Left lung (tissue), 10 donors: ENCODE measurements around the gene RNF223. TPM values are rescaled to one million over a fixed set of nuclear protein-coding genes. Genes with fewer than 3 reads are reported as not detected.
"Not testable (repeated sequence)": the region's sequence is repeated elsewhere in the genome, so short reads cannot be mapped to it uniquely, and the experiment has no call there.

ENCODE experiments used
- ATAC-seq: fragments of 200-7000 bp; cut with Tn5 transposase; one replicate; pipeline ENCODE4 v1.9.1; 2020; ENCODE audit warnings: moderate library complexity
- DNase-seq, 4 donors: peaks; one replicate each; pipeline ENCODE4 v3.0.0-alpha.2; 2013 to 2020
- H3K27ac ChIP-seq, 2 donors: fragments of 200-600 bp; sonication (generic) in 1 of 2; one replicate each; pipeline versions ENCODE4 v1.5.0 to v1.8.0; 2020 to 2021
- H3K27me3 ChIP-seq, 2 donors: fragments of 200-600 bp; sonication (generic) in 1 of 2; one replicate each; pipeline versions ENCODE4 v1.5.0 to v1.8.0; 2020 to 2021
- H3K36me3 ChIP-seq, 2 donors: fragments of 200-600 bp; sonication (generic) in 1 of 2; one replicate each; pipeline versions ENCODE4 v1.5.0 to v1.8.0; 2020 to 2021
- H3K4me1 ChIP-seq, 2 donors: fragments of 200-600 bp; one replicate each; pipeline ENCODE4 v1.8.0; 2021
- H3K4me3 ChIP-seq, 2 donors: fragments of 200-600 bp; sonication (generic) in 1 of 2; one replicate each; pipeline versions ENCODE4 v1.5.0 to v1.8.0; 2020 to 2021; ENCODE audit warnings: mild to moderate bottlenecking in 1 of 2
- H3K9me3 ChIP-seq, 2 donors: fragments of 200-600 bp; sonication (generic) in 1 of 2; one replicate each; pipeline versions ENCODE4 v1.5.0 to v1.8.0; 2020 to 2021
- CTCF ChIP-seq, 2 donors: fragments of 200-600 bp; sonication (generic) in 1 of 2; IDR thresholded peaks; one replicate each; pipeline versions ENCODE4 v1.5.0 to v1.8.0; 2021; ENCODE audit warnings: antibody characterized with exemption in 2 of 2
- intact Hi-C, 2 donors: fragments of 100-400 bp; cut with DNase I; formaldehyde crosslinking; loops; one replicate each; pipeline versions ENCODE4 v1.11.2 to v1.14.2; 2022
- polyA plus RNA-seq, 6 donors: library from polyadenylated mRNA; unstranded; fragments of 120-200 nt; gene quantifications; one replicate each; pipeline ENCODE4 v1.2.1, GENCODE V29; 2013; ENCODE audit not compliant: insufficient read length in 6 of 6
- total RNA-seq, 2 donors: library from RNA; stranded (reverse); fragmentation: NEBNext Ultra II Directional; extraction: Animal tissue kit (Norgen Biotek cat#: 25700); gene quantifications; one replicate each; pipeline ENCODE4 v1.2.1, GENCODE V29; 2021
- donor health status: DM: no; HTN: yes; CAD: no.
- donor health status: DM: no; HTN: no; CAD: no.

Gene RNF223
- total and polyA plus RNA-seq, 8 donors, result 0.13 to 1.7 (median 0.18) TPM

- Histone ChIP-seq H3K27me3 (no peaks in the 10 kb centered on the region), H3K9me3 (peaks cover 0 to 14% of the 10 kb centered on the region in 2 donors), H3K4me1 (peaks cover 4 to 8% of the 10 kb centered on the region in 2 donors), H3K36me3 (peaks cover 0 to 7% of the 10 kb centered on the region in 2 donors), H3K4me3 (no peak overlapping the region), H3K27ac (no peak overlapping the region)
- no peak for ATAC-seq
- no peak for TF ChIP-seq CTCF (IDR thresholded peaks at IDR 0.05)
- intact Hi-C loops, result no loop called here
- DNase-seq, result peak in 1 of 4 donors; percentile 54
These were observed 36.5 kb upstream of the RNF223 start for GRCh38 chr1:1110561-1110971.

- intact Hi-C loops, result no loop called here
- peak in 1 of 4 donors; percentile 45 for DNase-seq
- Histone ChIP-seq H3K27ac (no peak overlapping the region), H3K36me3 (peaks cover 0 to 7% of the 10 kb centered on the region in 2 donors), H3K4me3 (no peak overlapping the region), H3K9me3 (peaks cover 0 to 14% of the 10 kb centered on the region in 2 donors), H3K27me3 (no peaks in the 10 kb centered on the region), H3K4me1 (peaks cover 0 to 3% of the 10 kb centered on the region in 2 donors)
- TF ChIP-seq CTCF (IDR thresholded peaks at IDR 0.05), result no peak
- ATAC-seq, result no peak
These were observed 35.6 kb upstream of the RNF223 start for GRCh38 chr1:1109743-1110142.

GRCh38 chr1:1106510-1107221, 32.6 kb upstream of the RNF223 start:
- Histone ChIP-seq H3K27me3 (no peaks in the 10 kb centered on the region), H3K4me3 (no peak overlapping the region), H3K27ac (no peak overlapping the region), H3K36me3 (no peaks in the 10 kb centered on the region), H3K4me1 (no peaks in the 10 kb centered on the region), H3K9me3 (peaks cover 0 to 3% of the 10 kb centered on the region in 2 donors)
- TF ChIP-seq CTCF (IDR thresholded peaks at IDR 0.05), result no peak
- intact Hi-C loops, result no loop called here
- no peak for ATAC-seq
- peak in 1 of 4 donors; percentile 64 for DNase-seq

- intact Hi-C loops, H3K27ac ChIP-seq, H3K36me3 ChIP-seq: not testable (repeated sequence)
These were observed 30.0 kb upstream of the RNF223 start for GRCh38 chr1:1104152-1104551.

GRCh38 chr1:1101503-1101902, 27.4 kb upstream of the RNF223 start:
- H3K36me3 ChIP-seq, result no peaks in the 10 kb centered on the region
- DNase-seq (no peak), ATAC-seq (no peak)
- H3K4me1 ChIP-seq, result no peaks in the 10 kb centered on the region
- no peak for TF ChIP-seq CTCF (IDR thresholded peaks at IDR 0.05)
- intact Hi-C loops, result no loop called here
- H3K9me3 ChIP-seq, result peaks cover 0 to 7% of the 10 kb centered on the region in 2 donors
- no peak overlapping the region for H3K27ac ChIP-seq
- no peak overlapping the region for H3K4me3 ChIP-seq
- no peaks in the 10 kb centered on the region for H3K27me3 ChIP-seq

More at GRCh38 chr1:1104152-1104551, 30.0 kb upstream of the RNF223 start:
- H3K27me3 ChIP-seq, H3K4me3 ChIP-seq, H3K4me1 ChIP-seq, ATAC-seq: not testable (repeated sequence)
- peak in 1 of 4 donors; percentile 19 for DNase-seq
- H3K9me3 ChIP-seq, result peaks cover 0 to 11% of the 10 kb centered on the region in 2 donors
